Tibial artery (tissue), 4 donors: Measurements from ENCODE around the gene COL5A2.

Experiments
- DNase-seq, 2 donors: peaks; one replicate each; pipeline ENCODE4 v3.0.0-alpha.2; 2019
- H3K27ac ChIP-seq, 2 donors: fragments of 200-600 bp; sonication (generic) in 1 of 2; 1 replicate in 1 of 2; 2 replicates in 1 of 2; pipeline ENCODE4 v1.5.1; 2018 to 2019; ENCODE audit warnings: mild to moderate bottlenecking in 1 of 2
- H3K27me3 ChIP-seq, 2 donors: fragments of 200-600 bp; sonication (generic) in 1 of 2; one replicate each; pipeline versions ENCODE4 v1.5.1 to v1.6.0; 2016 to 2019
- H3K36me3 ChIP-seq, 3 donors: fragments of 200-600 bp; sonication (generic) in 2 of 3; one replicate each; pipeline ENCODE4 v1.5.1; 2016 to 2019; ENCODE audit warnings: mild to moderate bottlenecking in 2 of 3
- H3K4me1 ChIP-seq, 4 donors: fragments of 200-600 bp; sonication (generic) in 2 of 4; 1 replicate in 3 of 4; 2 replicates in 1 of 4; pipeline ENCODE4 v1.5.1; 2016 to 2019
- H3K4me3 ChIP-seq, 2 donors: fragments of 200-600 bp; sonication (generic) in 1 of 2; 1 replicate in 1 of 2; 2 replicates in 1 of 2; pipeline ENCODE4 v1.5.1; 2018 to 2019; ENCODE audit warnings: mild to moderate bottlenecking in 2 of 2
- H3K9me3 ChIP-seq, 3 donors: fragments of 200-600 bp; sonication (generic) in 1 of 3; one replicate each; pipeline ENCODE4 v1.5.1; 2016 to 2019
- CTCF ChIP-seq, 2 experiments: fragments of 200-600 bp in 1 of 2; fragments of 450-650 bp in 1 of 2; IDR thresholded peaks; one replicate each; pipeline ENCODE4 v1.5.1; 2017 to 2019; ENCODE audit warnings: antibody characterized with exemption in 2 of 2, mild to moderate bottlenecking in 1 of 2, moderate library complexity in 1 of 2
- intact Hi-C: fragments of 100-400 bp; cut with DNase I; formaldehyde crosslinking; loops from one replicate; pipeline ENCODE4 v1.15.0; 2023; ENCODE audit warnings: low total_unique reads

COL5A2 gene

GRCh38 chr2:189150033-189150432, 29.5 kb downstream of the COL5A2 start:
- no peak for DNase-seq
- H3K36me3 ChIP-seq, result no peaks in the 10 kb centered on the region
- peak overlapping the region in 1 of 2 donors; percentile 5 for H3K27ac ChIP-seq
- intact Hi-C loops, result no loop called here
- peaks cover 0 to 93% (median 27%) of the 10 kb centered on the region in 4 donors for H3K4me1 ChIP-seq
- no peak overlapping the region for H3K4me3 ChIP-seq
- H3K27me3 ChIP-seq, result no peaks in the 10 kb centered on the region
- no peaks in the 10 kb centered on the region for H3K9me3 ChIP-seq
- no peak for TF ChIP-seq CTCF (IDR thresholded peaks at IDR 0.05)

GRCh38 chr2:189147989-189148388, 31.6 kb downstream of the COL5A2 start:
- H3K4me1 ChIP-seq, result peaks cover 0 to 95% (median 20%) of the 10 kb centered on the region in 4 donors
- H3K9me3 ChIP-seq, result no peaks in the 10 kb centered on the region
- H3K27ac ChIP-seq, result peak overlapping the region in 1 of 2 donors; percentile 21
- intact Hi-C loops, result no loop called here
- H3K36me3 ChIP-seq, result no peaks in the 10 kb centered on the region
- no peak for DNase-seq
- H3K4me3 ChIP-seq, result no peak overlapping the region
- H3K27me3 ChIP-seq, result no peaks in the 10 kb centered on the region
- no peak for TF ChIP-seq CTCF (IDR thresholded peaks at IDR 0.05)

- intact Hi-C loops, result no loop called here
- DNase-seq, result no peak
- no peak for TF ChIP-seq CTCF (IDR thresholded peaks at IDR 0.05)
- Histone ChIP-seq H3K9me3 (no peaks in the 10 kb centered on the region), H3K27ac (peak overlapping the region in 1 of 2 donors; percentile 21), H3K27me3 (no peaks in the 10 kb centered on the region), H3K4me1 (peaks cover 0 to 91% (median 15%) of the 10 kb centered on the region in 4 donors), H3K4me3 (no peak overlapping the region), H3K36me3 (no peaks in the 10 kb centered on the region)
Measured at GRCh38 chr2:189147361-189147760, 32.2 kb downstream of the COL5A2 start.

- Histone ChIP-seq H3K4me3 (no peak overlapping the region), H3K27ac (peak overlapping the region in 1 of 2 donors; percentile 21), H3K36me3 (no peaks in the 10 kb centered on the region), H3K4me1 (peaks cover 0 to 83% (median 13%) of the 10 kb centered on the region in 4 donors), H3K27me3 (no peaks in the 10 kb centered on the region), H3K9me3 (no peaks in the 10 kb centered on the region)
- intact Hi-C loops, result no loop called here
- TF ChIP-seq CTCF (IDR thresholded peaks at IDR 0.05), result no peak
- DNase-seq, result no peak
Measured at GRCh38 chr2:189146553-189146952, 33.0 kb downstream of the COL5A2 start.

GRCh38 chr2:189144700-189145211, 34.8 kb downstream of the COL5A2 start:
- no peak for TF ChIP-seq CTCF (IDR thresholded peaks at IDR 0.05)
- intact Hi-C loops, result no loop called here
- H3K27me3 ChIP-seq, result no peaks in the 10 kb centered on the region
- H3K36me3 ChIP-seq, result no peaks in the 10 kb centered on the region
- DNase-seq, result no peak
- H3K9me3 ChIP-seq, result no peaks in the 10 kb centered on the region
- H3K4me3 ChIP-seq, result no peak overlapping the region
- H3K27ac ChIP-seq, result no peak overlapping the region
- H3K4me1 ChIP-seq, result peaks cover 0 to 65% (median 9%) of the 10 kb centered on the region in 4 donors

- intact Hi-C loops, result no loop called here
- no peaks in the 10 kb centered on the region for H3K27me3 ChIP-seq
Measured at GRCh38 chr2:189143925-189144324, 35.6 kb downstream of the COL5A2 start.

More at GRCh38 chr2:189143925-189144324, 35.6 kb downstream of the COL5A2 start:
- DNase-seq, result no peak
- TF ChIP-seq CTCF (IDR thresholded peaks at IDR 0.05), result no peak
- H3K9me3 ChIP-seq, result no peaks in the 10 kb centered on the region
- H3K27ac ChIP-seq, result no peak overlapping the region
- H3K4me3 ChIP-seq, result no peak overlapping the region
- H3K4me1 ChIP-seq, result peaks cover 0 to 64% (median 6%) of the 10 kb centered on the region in 4 donors
- H3K36me3 ChIP-seq, result no peaks in the 10 kb centered on the region
